AG10803 (cell line): ENCODE data around the gene DERA.
A peak's percentile ranks its signal among the peaks of the same experiment; 100 is the strongest.
"Not testable (repeated sequence)": the region's sequence is repeated elsewhere in the genome, so short reads cannot be mapped to it uniquely, and the experiment has no call there.

Experiments
- DNase-seq: peaks from one replicate; pipeline ENCODE4 v3.0.0; 2010; ENCODE audit warnings: low read depth
- H3K4me3 ChIP-seq: 2 replicates; pipeline ENCODE4 v1.5.1; 2011; ENCODE audit warnings: mild to moderate bottlenecking, low read length, control low read depth
- CTCF ChIP-seq: conservative IDR thresholded peaks from 2 replicates; pipeline ENCODE4 v1.5.1; 2011; ENCODE audit warnings: mild to moderate bottlenecking, low read length, control low read depth, inconsistent platforms

The DERA gene

GRCh38 chr12:16048511-16048910, 137.4 kb downstream of the DERA start:
- no peak overlapping the region for H3K4me3 ChIP-seq
- TF ChIP-seq CTCF, result no peak
- DNase-seq, result no peak

DNA sequence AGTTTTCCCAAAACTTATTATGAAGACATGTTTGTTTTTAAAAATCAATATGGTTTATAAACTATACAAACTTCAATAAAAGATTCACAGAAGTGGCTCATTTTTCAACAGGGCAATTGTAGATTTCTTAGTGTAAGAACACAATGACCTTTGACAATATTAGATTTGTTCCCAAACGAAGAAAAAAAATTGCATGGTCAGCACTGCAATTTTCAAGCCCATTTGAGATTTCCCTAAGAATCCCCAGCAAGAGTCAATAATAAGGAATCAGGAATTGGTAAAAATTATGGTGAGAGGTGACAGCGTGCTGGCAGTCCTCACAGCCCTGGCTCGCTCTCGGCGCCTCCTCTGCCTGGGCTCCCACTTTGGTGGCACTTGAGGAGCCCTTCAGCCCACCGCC, 145.8 kb downstream of the DERA start:
- DNase-seq, result no peak
- TF ChIP-seq CTCF, result no peak
- H3K4me3 ChIP-seq, result no peak overlapping the region

GRCh38 chr12:16057351-16057751, 146.2 kb downstream of the DERA start:
- H3K4me3 ChIP-seq, DNase-seq: not testable (repeated sequence)

- TF ChIP-seq CTCF, result no peak
- peak; percentile 34 for DNase-seq
- H3K4me3 ChIP-seq, result no peak overlapping the region
These were observed 151.5 kb downstream of the DERA start for GRCh38 chr12:16062611-16063010.

DNA sequence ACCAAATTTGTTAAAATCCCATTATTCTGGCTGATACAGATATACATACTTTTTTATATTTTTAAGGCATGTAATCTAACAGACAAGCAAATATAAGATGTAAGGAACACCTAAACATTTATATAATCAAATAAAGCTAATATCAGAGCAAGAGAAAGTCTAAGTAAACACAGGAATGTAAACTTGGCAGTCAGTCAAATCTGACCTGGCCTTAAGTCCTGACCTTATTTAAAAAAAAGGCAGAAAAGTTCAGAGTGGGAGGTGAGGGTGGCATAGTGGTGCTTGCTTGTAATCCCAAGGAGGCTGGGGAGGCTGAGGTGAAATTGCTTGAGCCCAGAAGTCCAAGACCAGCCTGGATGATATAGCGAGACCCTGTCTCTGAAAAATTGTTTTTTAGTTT, 152.6 kb downstream of the DERA start:
- TF ChIP-seq CTCF, result no peak
- peak; percentile 9 for DNase-seq
- H3K4me3 ChIP-seq, result no peak overlapping the region

- no peak for DNase-seq
- TF ChIP-seq CTCF, result no peak
- H3K4me3 ChIP-seq, result no peak overlapping the region
These were observed 159.0 kb downstream of the DERA start for GRCh38 chr12:16070113-16070512.

GRCh38 chr12:16072678-16073077, 161.5 kb downstream of the DERA start:
- no peak for DNase-seq

More at GRCh38 chr12:16072678-16073077, 161.5 kb downstream of the DERA start:
- no peak for TF ChIP-seq CTCF
- no peak overlapping the region for H3K4me3 ChIP-seq
